Body of pancreas (tissue), 4 donors: ENCODE data around the gene DVL1.

Experiments used
- CTCF ChIP-seq, 7 experiments: fragments of 450-650 bp in 4 of 7; fragments of 200-600 bp in 3 of 7; sonication (generic) in 3 of 7; IDR thresholded peaks; one replicate each; pipeline ENCODE4 v1.5.1; 2016 to 2019; ENCODE audit warnings: antibody characterized with exemption in 7 of 7
- POLR2A ChIP-seq, 3 donors: fragments of 450-650 bp; IDR thresholded peaks; one replicate each; pipeline ENCODE4 v1.6.1; 2016; ENCODE audit warnings: antibody characterized with exemption in 3 of 3, mild to moderate bottlenecking in 2 of 3

DNA sequence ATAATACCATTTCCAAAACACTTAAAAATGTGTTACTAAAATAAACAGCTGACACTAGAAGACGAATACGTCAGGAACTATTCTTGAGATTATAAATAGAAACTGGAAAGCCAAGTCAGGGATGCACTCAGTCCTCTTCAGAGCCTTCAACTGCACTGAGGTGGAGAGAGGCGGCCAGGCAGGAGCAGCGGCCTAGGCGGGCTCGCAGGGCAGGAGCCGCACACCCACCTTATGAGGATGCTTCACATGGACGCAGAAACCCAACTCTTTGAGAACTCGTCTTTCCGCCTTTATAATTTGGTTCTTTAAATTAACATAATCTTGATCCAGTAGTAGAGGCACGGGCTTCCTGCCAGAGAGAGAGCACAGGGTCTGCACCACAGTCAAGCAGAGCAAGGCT lies 45.9 kb upstream of the DVL1 start:
- TF ChIP-seq CTCF (IDR thresholded peaks at IDR 0.05), result no peak
- TF ChIP-seq POLR2A (IDR thresholded peaks at IDR 0.05), result no peak
